OCI-LY1 (cell line): ENCODE measurements around the gene MPEG1.
A peak's percentile ranks its signal among the peaks of the same experiment; 100 is the strongest.

Experiments used
- H2AFZ ChIP-seq: fragments of 200-600 bp; sonication (generic), shearing (Covaris generic); 2 replicates; pipeline ENCODE4 v1.6.0; 2014; ENCODE audit warnings: antibody characterized with exemption, mild to moderate bottlenecking, low read length
- H3F3A ChIP-seq: fragments of 200-600 bp; sonication (generic), shearing (Covaris generic); 2 replicates; pipeline ENCODE4 v1.6.0; 2014; ENCODE audit warnings: mild to moderate bottlenecking, antibody characterized with exemption, low read length, moderate library complexity; ENCODE audit not compliant: insufficient read depth
- H3K27ac ChIP-seq: fragments of 200-600 bp; sonication (generic); 2 replicates; pipeline ENCODE4 v1.5.1; 2014; ENCODE audit warnings: low read length, mixed run types, mild to moderate bottlenecking, low read depth; ENCODE audit not compliant: poor library complexity, severe bottlenecking
- H3K27me3 ChIP-seq: fragments of 200-600 bp; sonication (generic); 2 replicates; pipeline ENCODE4 v1.6.0; 2014; ENCODE audit warnings: antibody characterized with exemption, mild to moderate bottlenecking, low read length, moderate library complexity; ENCODE audit not compliant: insufficient read depth
- H3K36me3 ChIP-seq: fragments of 200-600 bp; sonication (generic); 2 replicates; pipeline ENCODE4 v1.6.1; 2014; ENCODE audit warnings: mild to moderate bottlenecking, antibody characterized with exemption, low read length, moderate library complexity, mixed read lengths; ENCODE audit not compliant: insufficient read depth
- H3K4me1 ChIP-seq: fragments of 200-600 bp; sonication (generic); 2 replicates; pipeline ENCODE4 v1.5.1; 2014; ENCODE audit warnings: mild to moderate bottlenecking, low read length, moderate library complexity; ENCODE audit not compliant: insufficient read depth, severe bottlenecking
- H3K4me2 ChIP-seq: fragments of 200-600 bp; sonication (generic), shearing (Covaris generic); 2 replicates; pipeline ENCODE4 v1.6.1; 2014; ENCODE audit warnings: low read length
- H3K4me3 ChIP-seq: fragments of 200-600 bp; sonication (generic); 2 replicates; pipeline ENCODE4 v1.5.1; 2014; ENCODE audit warnings: low read length, low read depth, mild to moderate bottlenecking, mixed read lengths; ENCODE audit not compliant: poor library complexity, severe bottlenecking
- H3K79me2 ChIP-seq: fragments of 200-600 bp; shearing (Covaris generic); 2 replicates; pipeline ENCODE4 v1.6.1; 2016; ENCODE audit warnings: mixed run types, low read length, mixed read lengths; ENCODE audit not compliant: insufficient read depth
- H3K9ac ChIP-seq: fragments of 200-600 bp; sonication (generic), shearing (Covaris generic); 2 replicates; pipeline ENCODE4 v1.6.1; 2014; ENCODE audit warnings: mild to moderate bottlenecking, low read length, mixed read lengths
- H3K9me2 ChIP-seq: fragments of 200-600 bp; sonication (generic), shearing (Covaris generic); 2 replicates; pipeline ENCODE4 v1.6.1; 2014; ENCODE audit warnings: low read depth, mild to moderate bottlenecking, low read length, mixed read lengths
- H3K9me3 ChIP-seq: fragments of 200-600 bp; shearing (Covaris generic); 2 replicates; pipeline ENCODE4 v1.6.1; 2014; ENCODE audit warnings: low read length, mixed read lengths
- H4K20me1 ChIP-seq: fragments of 200-600 bp; sonication (generic), shearing (Covaris generic); 2 replicates; pipeline ENCODE4 v1.6.0; 2016; ENCODE audit warnings: mild to moderate bottlenecking, low read length; ENCODE audit not compliant: insufficient read depth
- CTCF ChIP-seq: fragments of 200-600 bp; sonication (generic), shearing (Covaris generic); IDR thresholded peaks from 2 replicates; pipeline ENCODE4 v1.5.1; 2017; ENCODE audit warnings: mild to moderate bottlenecking, antibody characterized with exemption, low read length, moderate library complexity, mixed read lengths
- EZH2 ChIP-seq: fragments of 200-600 bp; sonication (generic), shearing (Covaris generic); IDR thresholded peaks from 2 replicates; pipeline ENCODE4 v1.8.0; 2017; ENCODE audit warnings: borderline replicate concordance, mixed run types, mild to moderate bottlenecking, antibody characterized with exemption, low read length, moderate library complexity, mixed read lengths

The MPEG1 gene

GRCh38 chr11:59226396-59226795 is 13.7 kb upstream of the MPEG1 start:
- no peak overlapping the region for H3K4me3 ChIP-seq
- no peak for TF ChIP-seq CTCF
- no peak for TF ChIP-seq EZH2
- no peaks in the 10 kb centered on the region for H3K27me3 ChIP-seq
- H3K9me3 ChIP-seq = no peaks in the 10 kb centered on the region; the same call in 1 of the 2 replicates
- no peaks in the 10 kb centered on the region for H3F3A ChIP-seq
- no peak overlapping the region for H3K27ac ChIP-seq
- H3K9ac ChIP-seq = no peak overlapping the region
- no peaks in the 10 kb centered on the region for H3K36me3 ChIP-seq
- H3K4me2 ChIP-seq = no peak overlapping the region
- no peaks in the 10 kb centered on the region for H4K20me1 ChIP-seq
- no peaks in the 10 kb centered on the region for H3K79me2 ChIP-seq
- no peaks in the 10 kb centered on the region for H3K9me2 ChIP-seq
- H2AFZ ChIP-seq = no peak overlapping the region
- peaks cover 33% of the 10 kb centered on the region for H3K4me1 ChIP-seq

- H3K9me3 ChIP-seq = no peaks in the 10 kb centered on the region
- no peaks in the 10 kb centered on the region for H3F3A ChIP-seq
- no peaks in the 10 kb centered on the region for H3K27me3 ChIP-seq
- H4K20me1 ChIP-seq = no peaks in the 10 kb centered on the region
- TF ChIP-seq CTCF (no peak), EZH2 (no peak)
- H3K9ac ChIP-seq = no peak overlapping the region
- no peaks in the 10 kb centered on the region for H3K9me2 ChIP-seq
- no peak overlapping the region for H2AFZ ChIP-seq
- H3K36me3 ChIP-seq = no peaks in the 10 kb centered on the region
- H3K4me2 ChIP-seq = no peak overlapping the region
- peaks cover 39% of the 10 kb centered on the region for H3K4me1 ChIP-seq
- H3K79me2 ChIP-seq = no peaks in the 10 kb centered on the region
- no peak overlapping the region for H3K4me3 ChIP-seq
- no peak overlapping the region for H3K27ac ChIP-seq
These were observed 12.3 kb upstream of the MPEG1 start for GRCh38 chr11:59225017-59225416.

- H3K36me3 ChIP-seq = no peaks in the 10 kb centered on the region
- H3K79me2 ChIP-seq = no peaks in the 10 kb centered on the region
- no peak overlapping the region for H3K9ac ChIP-seq
- H3K27me3 ChIP-seq = no peaks in the 10 kb centered on the region
- no peaks in the 10 kb centered on the region for H4K20me1 ChIP-seq
- H3K4me2 ChIP-seq = peak overlapping the region; percentile 39; the same call in 1 of the 2 replicates
- no peaks in the 10 kb centered on the region for H3K9me2 ChIP-seq
- H2AFZ ChIP-seq = no peak overlapping the region
- no peak overlapping the region for H3K27ac ChIP-seq
- H3K9me3 ChIP-seq = no peaks in the 10 kb centered on the region
- TF ChIP-seq EZH2 = no peak
- no peak overlapping the region for H3K4me3 ChIP-seq
- H3K4me1 ChIP-seq = peaks cover 39% of the 10 kb centered on the region
- no peaks in the 10 kb centered on the region for H3F3A ChIP-seq
These were observed 11.7 kb upstream of the MPEG1 start for GRCh38 chr11:59224351-59224928.

- Histone ChIP-seq H3K9ac (no peak overlapping the region), H3K4me1 (peaks cover 39% of the 10 kb centered on the region), H3K79me2 (no peaks in the 10 kb centered on the region), H4K20me1 (no peaks in the 10 kb centered on the region), H3K36me3 (no peaks in the 10 kb centered on the region), H3F3A (no peaks in the 10 kb centered on the region), H2AFZ (no peak overlapping the region), H3K9me3 (no peaks in the 10 kb centered on the region), H3K27me3 (no peaks in the 10 kb centered on the region), H3K4me2 (no peak overlapping the region), H3K27ac (no peak overlapping the region), H3K4me3 (no peak overlapping the region), H3K9me2 (no peaks in the 10 kb centered on the region)
- TF ChIP-seq EZH2 (no peak), CTCF (no peak)
These were observed 10.9 kb upstream of the MPEG1 start for GRCh38 chr11:59223611-59224010.
